Stimulated activated CD8-positive, alpha-beta memory T cell treated with anti-CD3 and anti-CD28 coated beads, Interleukin-2, amount 100 ng/mL, for 1 hour (primary cell): Measurements from ENCODE around the gene CPED1.
A peak's percentile ranks its signal among the peaks of the same experiment; 100 is the strongest.

ENCODE experiments used
- DNase-seq, 2 donors: peaks; one replicate each; pipeline ENCODE4 v3.0.0-alpha.2; 2020; ENCODE audit warnings: low read depth in 2 of 2

The CPED1 gene

DNA sequence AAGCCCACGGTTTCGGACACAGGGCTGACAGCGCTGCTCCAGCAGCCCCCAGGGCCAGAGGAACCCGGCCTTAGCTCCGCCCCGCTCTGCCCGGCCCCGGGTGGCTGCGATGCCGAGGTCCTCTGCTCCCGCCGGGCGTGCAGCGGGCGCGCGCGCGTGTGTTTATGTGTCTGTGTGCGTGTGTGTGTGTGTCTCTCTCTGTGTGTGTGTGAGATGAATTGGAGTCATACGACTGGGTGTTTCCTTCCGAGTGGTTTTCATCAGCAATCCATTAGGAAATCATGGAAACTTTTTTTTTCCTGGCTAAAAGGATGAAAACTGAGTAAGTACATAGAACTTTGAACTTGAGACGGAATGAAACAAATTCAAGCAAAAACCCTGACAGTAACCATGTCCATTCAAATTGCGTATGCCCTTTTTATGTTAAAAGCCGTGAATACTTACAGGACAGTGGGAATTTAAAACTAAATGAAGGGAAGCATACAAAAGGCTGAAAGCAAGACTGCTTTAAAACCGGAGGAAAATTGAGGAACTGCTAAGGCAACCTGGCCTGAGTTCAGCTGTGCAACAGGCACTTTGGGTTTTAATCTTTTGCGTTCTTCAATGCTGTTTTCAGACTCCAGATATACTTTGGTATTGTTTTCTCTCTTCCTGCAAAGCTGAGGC is at the start of gene CPED1:
Gene CPED1, plus strand, starts transcription at position 121 of the 666 bp plus-strand sequence. CDS start 911 bp downstream, outside the sequence.
- DNase-seq = no peak

DNA sequence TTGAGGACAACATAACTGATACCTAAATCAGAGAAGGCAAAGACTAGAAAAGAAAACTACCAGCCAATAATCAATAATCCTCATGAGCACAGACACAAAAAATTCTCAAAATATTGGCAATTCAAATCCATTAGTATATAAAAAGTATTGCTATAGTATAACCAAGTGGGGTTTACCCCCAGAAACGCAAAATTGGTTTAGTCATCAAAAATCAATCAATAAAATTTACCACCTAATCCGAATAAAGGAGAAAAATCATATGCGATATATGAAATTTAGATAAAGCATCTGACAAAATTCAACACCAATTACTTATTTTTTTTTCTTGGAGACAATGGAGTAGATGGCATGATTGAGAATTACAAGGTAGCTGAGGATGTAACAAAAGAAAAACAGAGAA is 49.2 kb upstream of the CPED1 start:
- no peak for DNase-seq

DNA sequence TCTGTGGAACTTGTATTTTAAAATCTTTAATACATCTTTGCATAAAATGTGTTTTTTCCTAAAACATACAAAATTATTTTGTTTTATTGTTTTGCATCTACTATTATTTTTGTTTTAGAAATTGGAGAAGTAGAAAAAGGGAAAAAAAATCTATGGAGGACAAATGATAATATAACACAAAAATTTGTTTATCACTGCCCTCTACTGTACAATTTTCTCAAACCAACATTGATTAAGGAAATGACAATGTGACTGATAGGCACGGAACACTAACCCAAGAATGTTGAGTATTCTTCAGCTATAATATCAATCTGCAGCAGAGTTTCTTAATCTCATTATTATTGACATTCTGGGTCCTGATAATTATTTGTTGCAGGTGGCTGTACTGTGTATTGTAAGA is 47.4 kb upstream of the CPED1 start:
- no peak for DNase-seq

DNA sequence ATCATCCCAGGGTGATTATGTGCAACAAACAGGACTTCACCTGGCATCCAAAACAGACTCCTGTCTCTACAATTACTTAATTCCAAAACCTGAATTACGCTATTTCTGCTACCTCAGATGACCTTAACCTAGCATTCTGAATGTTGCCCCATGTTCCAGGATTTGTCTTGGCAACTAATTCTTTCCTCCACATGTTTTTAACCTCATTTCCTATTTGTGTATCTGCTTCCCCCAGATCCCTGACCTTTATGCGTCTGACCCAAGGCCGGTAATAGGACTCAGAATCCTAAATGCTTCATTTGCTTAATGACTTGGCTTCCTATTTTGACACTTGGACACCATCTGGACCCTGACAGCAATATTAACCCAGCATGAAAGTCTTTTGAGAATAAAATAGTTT is 46.7 kb upstream of the CPED1 start:
- DNase-seq = no peak

DNA sequence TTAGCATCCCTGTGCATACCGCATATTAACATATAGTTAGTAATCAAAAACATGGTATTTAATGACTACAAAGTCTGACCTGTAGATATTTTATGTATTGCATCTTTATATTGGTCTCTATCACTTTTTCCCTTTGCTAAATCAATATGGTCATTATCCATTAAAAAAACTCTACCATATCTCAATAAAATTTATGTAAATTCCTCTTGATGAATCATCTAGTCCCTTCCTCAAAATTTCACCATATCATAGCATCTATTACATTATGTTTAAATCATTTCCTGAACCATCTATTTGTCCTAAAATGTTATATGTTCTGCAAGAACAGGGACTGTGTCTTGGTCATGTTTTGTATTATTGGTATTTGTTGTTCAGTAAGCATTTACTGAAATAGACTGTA is 45.6 kb upstream of the CPED1 start:
- DNase-seq = no peak

DNA sequence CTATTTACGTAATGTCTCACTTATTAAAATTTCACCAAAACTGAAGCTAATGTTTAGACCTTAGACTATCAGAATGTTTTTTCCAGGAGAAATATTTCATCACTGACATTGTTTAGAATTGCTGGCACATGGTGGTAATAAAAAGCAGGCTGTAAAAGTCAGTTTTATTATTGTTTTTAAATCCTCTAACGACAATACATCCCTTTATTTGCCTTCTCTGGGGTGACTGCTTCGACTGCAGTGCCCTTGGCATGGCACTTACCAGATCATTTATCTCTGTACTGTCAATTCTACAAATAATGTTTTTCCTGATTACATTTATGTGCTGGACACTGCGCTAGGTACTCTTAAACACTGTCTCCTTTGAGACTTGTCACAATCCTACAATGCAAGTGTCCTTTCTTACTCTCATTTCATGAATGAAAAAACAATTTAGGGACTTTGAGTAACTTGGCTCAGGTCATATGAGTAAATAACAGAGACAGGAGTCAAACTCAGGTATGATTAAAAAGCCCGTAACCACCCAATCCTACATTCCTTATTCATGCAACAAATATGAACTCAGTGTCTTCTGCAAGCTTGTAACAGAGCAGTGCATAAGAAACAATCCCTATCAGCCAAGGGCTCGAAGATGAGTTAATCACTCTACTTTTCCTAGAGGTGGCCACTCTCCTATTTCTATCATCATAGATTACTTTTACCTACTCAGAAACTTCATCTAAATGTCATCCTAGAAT is 43.5 kb upstream of the CPED1 start:
- no peak for DNase-seq

DNA sequence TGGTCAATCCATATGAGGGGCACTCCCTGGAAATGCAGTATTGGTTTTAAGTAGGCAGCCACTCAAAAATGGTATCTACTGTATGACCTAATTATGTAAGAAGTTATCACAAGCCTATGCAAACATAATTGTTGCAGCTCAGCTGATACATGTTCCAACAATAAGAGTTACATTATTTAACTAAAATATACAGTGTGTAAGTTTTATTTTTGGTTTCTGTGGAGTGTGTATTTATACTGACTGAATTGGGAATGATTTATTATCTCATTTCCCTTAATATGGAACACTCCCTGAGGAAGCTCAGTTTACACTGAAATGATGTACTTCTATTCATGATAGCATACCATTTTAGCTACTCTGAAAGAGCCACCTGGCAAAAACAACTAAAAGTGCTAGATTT is 40.5 kb upstream of the CPED1 start:
- DNase-seq = no peak

DNA sequence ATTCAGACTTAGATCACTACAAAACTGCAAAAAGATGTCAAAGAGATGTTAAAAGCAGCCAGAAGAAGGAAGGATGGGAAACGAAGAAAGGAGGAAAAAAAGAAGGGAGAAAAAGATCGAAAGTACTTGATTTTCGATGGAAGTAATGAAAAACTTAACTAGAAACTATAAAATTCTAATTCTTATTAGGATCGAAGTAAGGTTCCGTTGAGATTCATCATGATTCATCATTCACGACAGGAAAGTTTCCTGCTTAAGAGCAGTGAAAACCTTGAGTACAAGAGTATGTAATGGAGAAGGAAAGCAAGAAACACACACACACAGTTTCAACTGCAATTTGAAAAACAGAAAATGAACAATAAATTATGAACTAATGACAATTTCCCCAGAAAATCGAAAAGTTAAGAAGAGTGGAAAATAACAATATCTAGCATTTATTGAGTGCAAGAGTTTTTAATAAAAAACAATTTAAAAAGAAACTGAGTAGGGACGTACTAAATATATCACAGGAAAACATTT is 39.1 kb upstream of the CPED1 start:
- no peak for DNase-seq

DNA sequence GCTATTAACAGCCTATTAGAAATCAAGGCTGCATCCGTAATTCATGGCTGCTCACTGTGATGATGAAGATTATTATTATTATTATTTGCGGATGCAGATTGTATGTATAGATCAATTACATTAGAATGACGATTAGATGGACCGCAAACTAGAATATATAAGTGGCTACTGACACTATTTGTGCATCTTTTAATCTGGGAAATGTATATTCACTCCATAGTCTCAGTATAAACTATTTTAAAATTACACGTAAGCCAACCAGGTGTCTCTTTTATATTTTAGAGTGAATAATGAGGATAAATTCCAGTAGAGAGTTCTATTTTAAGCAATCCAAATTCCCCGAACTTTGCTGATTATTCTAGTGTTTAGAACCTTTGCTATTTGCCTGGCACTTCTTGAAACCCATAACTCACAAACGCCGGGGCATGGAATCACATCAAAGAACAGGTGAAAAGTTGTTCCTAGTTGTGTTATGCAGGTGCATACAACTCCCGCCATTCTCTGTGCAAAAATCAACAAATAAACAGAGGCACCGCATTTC is 38.4 kb upstream of the CPED1 start:
- DNase-seq = no peak

DNA sequence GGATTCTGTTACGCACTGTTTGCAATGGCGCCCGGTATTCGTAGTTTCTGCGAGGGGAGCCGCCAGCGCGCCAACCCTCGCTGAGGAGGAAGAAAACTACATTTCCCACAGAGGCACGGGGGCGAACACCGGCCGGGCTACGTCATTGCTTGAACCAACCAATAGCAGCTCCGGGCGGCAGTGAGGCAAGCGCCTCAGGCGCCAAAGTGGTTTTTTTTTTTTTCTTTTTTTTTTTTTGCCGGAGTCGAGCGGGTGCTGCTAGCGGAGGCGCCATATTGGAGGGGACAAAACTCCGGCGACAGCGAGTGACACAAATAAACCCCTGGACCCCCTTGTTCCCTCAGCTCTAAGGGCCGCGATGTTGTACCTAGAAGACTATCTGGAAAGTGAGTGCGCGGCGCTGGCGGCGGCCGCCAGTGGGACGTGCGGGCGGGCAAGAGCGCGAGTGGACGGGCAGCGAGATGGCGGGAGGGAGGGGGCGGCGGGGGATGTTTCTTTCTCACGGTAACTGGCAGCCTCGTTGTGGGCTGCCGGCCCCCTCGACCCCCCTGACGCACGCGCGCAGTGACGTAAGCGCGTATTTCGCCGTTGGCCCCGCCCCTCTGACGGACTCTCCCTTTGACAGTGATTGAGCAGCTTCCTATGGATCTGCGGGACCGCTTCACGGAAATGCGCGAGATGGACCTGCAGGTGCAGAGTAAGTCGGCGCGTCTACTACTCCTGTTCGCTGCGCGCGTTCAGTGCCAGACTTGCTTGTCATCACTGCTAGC is 37.8 kb upstream of the CPED1 start, which contains the start of gene ING3:
Gene ING3, plus strand, starts transcription at position 239 of the 770 bp plus-strand sequence. Its CDS starts 120 bp downstream, at position 359.
- DNase-seq = peak; percentile 95 to 97

DNA sequence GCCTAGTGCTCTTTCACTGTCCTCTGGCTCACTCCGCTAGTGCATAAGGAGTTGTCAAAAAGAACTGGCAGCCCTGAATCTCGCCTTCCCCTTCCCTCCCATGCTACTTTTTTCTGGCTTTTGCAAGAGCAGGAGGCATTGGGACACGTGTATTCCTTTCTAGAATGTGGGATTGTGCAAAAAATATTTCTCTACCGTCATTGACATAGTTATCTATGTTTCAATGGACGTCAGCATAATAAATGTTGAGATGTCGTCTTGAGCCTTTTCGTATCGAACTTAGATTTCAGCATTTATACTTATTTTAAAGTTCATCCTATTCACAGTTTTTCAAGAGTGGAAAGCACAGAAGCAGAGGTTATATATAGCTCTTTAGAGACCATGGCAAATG is 37.2 kb upstream of the CPED1 start:
- DNase-seq = no peak

DNA sequence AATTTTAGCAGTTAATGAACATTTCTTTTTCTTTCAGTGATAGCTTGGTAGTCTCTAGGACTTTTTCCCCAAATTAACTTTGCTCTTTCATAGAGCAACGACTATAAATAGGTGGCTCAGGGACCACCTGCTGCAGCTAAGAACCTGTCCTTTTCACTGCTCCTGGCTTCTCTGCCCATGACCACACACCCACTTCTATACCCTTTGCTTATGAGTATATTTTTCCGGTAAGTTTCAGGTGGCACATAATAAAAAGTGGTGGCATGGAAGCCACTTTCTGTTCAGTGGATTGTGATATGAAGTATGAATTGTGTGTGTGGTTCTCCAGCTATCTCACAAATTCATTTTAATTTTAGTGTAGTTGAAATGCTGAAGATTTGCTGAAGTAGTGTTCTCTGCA is 36.7 kb upstream of the CPED1 start:
- DNase-seq = no peak

DNA sequence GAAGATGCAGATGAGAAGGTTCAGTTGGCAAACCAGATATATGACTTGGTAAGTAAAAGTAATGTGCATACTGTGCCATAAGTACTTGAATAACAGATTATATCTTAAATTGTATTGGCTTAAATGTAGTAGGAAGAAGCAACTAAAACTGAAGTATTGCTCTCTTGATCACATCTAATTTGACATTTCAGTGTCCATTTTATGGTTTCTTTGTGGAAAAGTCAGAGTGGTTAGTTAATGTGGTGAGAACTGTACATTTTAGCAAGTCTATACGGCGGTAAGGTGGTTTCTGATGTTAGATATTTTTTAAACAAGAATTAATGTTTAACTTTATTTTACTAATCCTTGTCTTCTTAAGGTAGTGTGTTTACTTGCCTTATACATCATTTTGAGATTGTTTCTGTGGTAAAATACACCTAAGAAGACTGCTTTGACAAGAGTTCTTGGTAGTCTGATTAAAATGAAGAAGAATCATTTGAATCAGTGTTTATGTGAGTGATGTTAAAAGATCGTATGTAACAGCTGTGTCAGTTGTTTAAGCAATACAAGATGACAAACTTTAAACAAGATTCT is 32.8 kb upstream of the CPED1 start:
- no peak for DNase-seq

DNA sequence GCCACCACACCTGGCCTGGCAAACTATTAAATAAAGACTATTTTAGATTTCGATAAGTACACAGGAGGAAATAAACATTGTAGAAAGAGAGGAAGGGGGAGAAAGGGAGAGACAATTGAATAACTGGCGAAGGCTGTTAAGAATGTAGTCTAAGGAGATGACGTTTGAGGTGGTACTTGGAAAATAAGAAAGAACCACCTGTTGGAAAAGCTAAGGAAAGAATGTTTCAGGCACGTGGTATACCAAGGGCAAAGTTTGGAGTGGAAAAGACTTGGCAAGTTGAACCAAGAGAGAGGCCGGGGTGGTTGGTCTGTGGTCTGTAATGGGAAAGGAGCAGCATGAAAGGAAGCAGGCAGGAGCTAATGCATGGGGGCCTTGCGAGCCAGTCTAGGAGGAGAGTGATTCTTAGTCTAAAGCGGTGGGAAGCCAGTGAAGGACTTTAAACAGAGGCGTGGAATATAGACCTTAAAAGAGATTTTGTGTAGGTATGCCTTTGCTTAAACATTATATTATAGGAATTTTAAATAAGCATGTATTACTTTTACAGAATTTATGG is 28.5 kb upstream of the CPED1 start:
- no peak for DNase-seq

DNA sequence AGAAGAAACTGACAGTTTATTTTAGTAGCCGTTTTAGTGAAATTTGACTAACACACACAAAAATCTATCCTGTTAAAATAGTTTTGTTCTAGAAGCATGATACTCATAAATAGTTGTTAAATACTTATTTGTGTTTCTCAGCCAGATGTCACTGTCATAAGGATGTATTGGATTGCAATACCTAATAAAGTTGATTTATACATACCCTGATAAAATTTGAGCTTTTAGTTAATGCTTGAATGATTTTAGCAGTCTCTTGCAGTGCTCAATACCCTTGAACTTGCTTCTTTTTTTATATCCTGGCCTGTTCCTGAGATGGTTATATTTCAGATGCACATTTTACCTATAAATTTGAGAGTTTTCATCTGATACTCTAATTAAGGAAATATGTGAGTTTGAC is 27.8 kb upstream of the CPED1 start:
- no peak for DNase-seq

DNA sequence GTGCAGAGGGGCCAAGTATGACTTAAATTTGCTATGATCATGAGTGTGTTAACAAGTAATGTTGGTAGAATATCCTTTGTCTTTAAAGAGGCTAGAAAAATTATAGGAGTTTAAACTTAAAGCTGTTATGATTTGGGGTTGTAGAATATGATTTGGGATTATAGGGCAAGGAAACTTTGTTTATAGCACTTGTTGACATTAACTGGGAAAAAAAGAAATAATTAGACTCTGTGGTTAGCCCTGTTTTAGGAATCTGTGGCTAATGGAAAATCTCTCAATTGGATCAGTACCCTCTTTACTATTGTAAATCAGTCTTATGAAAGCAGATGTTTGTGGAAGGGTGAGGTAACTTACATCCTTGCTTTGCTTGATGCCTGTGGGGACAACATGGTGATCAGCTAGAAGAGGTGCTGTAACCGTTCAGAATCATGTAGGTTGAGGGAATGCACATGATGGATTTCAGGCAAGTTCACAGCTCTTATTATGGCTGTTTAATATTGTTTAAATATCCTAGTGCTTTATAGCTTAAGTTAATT is 26.8 kb upstream of the CPED1 start:
- no peak for DNase-seq

DNA sequence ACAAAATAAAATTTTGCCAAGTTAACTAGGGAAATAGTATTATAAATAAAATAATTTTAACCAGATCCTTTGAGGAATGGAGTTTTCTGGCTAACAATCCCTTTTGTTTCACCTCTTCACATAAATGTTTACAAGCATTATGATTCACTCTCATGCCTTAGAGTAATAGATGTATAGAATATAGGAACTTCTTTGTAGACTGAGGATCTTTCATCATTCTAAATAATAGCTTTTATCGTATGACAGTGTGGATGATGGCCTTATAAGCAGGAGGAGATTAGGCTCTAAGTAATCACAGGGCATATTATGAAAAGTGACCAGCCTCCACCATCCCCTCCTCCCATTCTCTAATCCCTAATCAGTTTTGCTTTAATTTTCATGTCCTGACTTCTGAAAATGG is 24.4 kb upstream of the CPED1 start:
- no peak for DNase-seq

DNA sequence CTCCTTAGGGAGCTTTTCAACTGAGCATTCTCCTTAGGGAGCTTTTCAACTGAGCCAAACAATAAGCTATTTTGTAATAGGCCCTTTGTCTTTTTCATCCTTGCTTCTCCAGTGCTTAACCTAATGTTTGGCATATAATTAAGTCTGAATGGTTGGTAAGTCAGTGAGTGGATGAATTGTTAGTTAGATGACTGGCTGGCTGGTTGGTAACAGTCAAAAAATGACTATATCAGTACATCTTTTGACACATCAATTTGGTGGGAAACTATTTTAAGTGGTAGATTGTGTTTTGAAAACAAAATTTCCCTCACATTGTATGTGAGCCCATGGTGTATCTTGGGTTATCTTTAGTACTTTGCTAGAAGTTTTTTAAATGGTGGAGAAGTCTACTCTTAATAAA is 21.6 kb upstream of the CPED1 start:
- DNase-seq = no peak

DNA sequence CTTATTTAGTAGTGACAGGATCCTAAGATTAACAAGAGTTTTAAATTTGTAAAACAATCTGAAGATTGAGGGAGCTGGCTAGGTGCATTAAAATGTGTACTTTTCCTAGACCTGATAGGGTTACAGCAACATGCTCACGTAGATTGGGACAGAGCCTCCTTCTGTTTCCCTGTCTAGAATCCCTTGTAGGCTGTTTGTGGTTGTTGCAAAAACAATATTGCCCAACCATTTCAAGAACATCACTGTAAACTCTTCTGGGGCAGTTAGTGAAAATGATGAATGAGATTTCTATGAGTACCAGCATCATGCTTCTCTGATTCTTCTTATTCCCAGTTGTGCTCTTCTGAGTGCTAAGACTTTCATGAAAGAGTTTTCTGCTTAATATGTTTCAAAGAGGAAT is 14.7 kb upstream of the CPED1 start:
- DNase-seq = no peak

DNA sequence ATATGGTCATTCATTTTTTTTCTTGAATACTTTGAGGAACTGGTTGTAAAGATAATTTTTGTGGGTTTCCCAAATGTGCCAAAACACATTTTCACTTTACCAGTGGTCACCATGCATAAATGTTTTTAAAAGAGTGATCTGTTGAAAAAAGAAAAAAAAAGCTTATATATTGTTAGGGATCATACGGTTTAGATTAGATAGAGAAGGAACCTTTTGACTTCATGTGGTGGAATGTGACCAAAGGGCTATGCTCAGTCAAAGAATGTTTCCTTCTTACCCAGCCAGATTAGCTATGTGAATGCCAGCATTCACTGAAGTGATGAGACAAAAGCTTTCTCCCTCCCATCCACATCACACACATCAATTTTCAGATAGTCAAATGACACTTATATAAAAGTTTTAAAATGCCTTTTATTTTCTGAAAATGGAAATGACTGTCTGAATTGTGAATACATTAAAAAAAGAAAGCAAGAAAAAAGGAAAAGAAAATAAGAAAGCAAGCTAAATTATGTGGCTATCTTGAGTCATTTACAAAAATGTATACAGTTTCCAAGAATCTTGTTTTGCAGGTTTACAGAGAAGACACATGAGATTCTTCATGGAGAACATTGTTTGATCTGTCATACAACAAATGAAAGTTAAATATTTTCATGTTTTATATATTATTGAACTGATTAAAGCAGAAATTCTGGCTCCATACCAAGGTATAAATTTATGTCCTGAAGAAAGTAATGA is 8.6 kb upstream of the CPED1 start:
- no peak for DNase-seq

DNA sequence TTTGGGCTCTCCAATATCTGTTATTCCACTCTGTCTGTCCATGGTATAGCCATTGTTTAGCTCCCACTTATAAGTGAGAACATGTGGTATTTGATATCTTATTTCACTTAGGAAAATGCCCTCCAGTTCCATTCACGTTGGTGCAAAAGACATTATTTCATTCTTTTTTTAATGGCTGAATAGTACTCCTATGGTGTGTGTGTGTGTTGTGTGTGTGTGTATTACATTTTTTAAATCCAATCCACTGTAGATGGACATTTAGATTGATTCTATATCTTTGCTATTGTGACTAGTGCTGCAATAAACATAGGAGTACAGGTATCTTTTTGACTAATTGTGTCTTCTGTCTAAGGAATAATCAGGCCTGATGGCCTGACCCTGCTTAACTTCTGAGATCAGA is 7.4 kb upstream of the CPED1 start:
- DNase-seq = no peak
